HG02610 (cell line): ENCODE data around the gene ESRRA.

Experiments
- ATAC-seq: cut with Tn5 transposase; IDR thresholded peaks from one replicate; pipeline ENCODE4 v1.9.1; 2021; ENCODE audit warnings: mild to moderate bottlenecking, moderate library complexity; ENCODE audit not compliant: unreplicated experiment

ESRRA gene

GRCh38 chr11:64348383-64349024 is 43.2 kb downstream of the ESRRA start:
- ATAC-seq = no peak

GRCh38 chr11:64349025-64349387 is 43.7 kb downstream of the ESRRA start:
- no peak for ATAC-seq

- no peak for ATAC-seq
Observed at GRCh38 chr11:64349404-64349803, 44.1 kb downstream of the ESRRA start.

- no peak for ATAC-seq
Observed at GRCh38 chr11:64351136-64351631, 45.9 kb downstream of the ESRRA start.

- no peak for ATAC-seq
Observed at GRCh38 chr11:64352099-64352994, 47.0 kb downstream of the ESRRA start.

GRCh38 chr11:64352995-64353714 is 47.8 kb downstream of the ESRRA start:
- ATAC-seq = no peak

GRCh38 chr11:64353715-64354506 is 48.6 kb downstream of the ESRRA start:
- no peak for ATAC-seq

GRCh38 chr11:64355078-64355940 is 50.0 kb downstream of the ESRRA start:
- ATAC-seq = no peak

- ATAC-seq = no peak
Observed at GRCh38 chr11:64356498-64357411, 51.4 kb downstream of the ESRRA start.

- ATAC-seq = no peak
Observed at GRCh38 chr11:64357446-64357845, 52.1 kb downstream of the ESRRA start.

GRCh38 chr11:64357904-64358535 is 52.7 kb downstream of the ESRRA start:
- ATAC-seq = no peak

- peak; percentile 3 for ATAC-seq
Observed at GRCh38 chr11:64358536-64358906, 53.2 kb downstream of the ESRRA start.

GRCh38 chr11:64358907-64359711 is 53.8 kb downstream of the ESRRA start, which contains the start of gene RPS6KA4:
Gene RPS6KA4 (plus strand): TSS chr11:64359162. CDS start chr11:64359236, 74 bp downstream.
- ATAC-seq = peak; percentile 62

- no peak for ATAC-seq
Observed at GRCh38 chr11:64359712-64360445, 54.6 kb downstream of the ESRRA start.

GRCh38 chr11:64360448-64360921 is 55.2 kb downstream of the ESRRA start:
- no peak for ATAC-seq

- ATAC-seq = no peak
Observed at GRCh38 chr11:64361659-64362058, 56.3 kb downstream of the ESRRA start.
